OCI-LY1 (cell line): ENCODE data around the gene ZNF579.
"Not testable (repeated sequence)": the region's sequence is repeated elsewhere in the genome, so short reads cannot be mapped to it uniquely, and the experiment has no call there.

Experiments
- H2AFZ ChIP-seq: fragments of 200-600 bp; sonication (generic), shearing (Covaris generic); 2 replicates; pipeline ENCODE4 v1.6.0; 2014; ENCODE audit warnings: antibody characterized with exemption, mild to moderate bottlenecking, low read length
- H3F3A ChIP-seq: fragments of 200-600 bp; sonication (generic), shearing (Covaris generic); 2 replicates; pipeline ENCODE4 v1.6.0; 2014; ENCODE audit warnings: mild to moderate bottlenecking, antibody characterized with exemption, low read length, moderate library complexity; ENCODE audit not compliant: insufficient read depth
- H3K27ac ChIP-seq: fragments of 200-600 bp; sonication (generic); 2 replicates; pipeline ENCODE4 v1.5.1; 2014; ENCODE audit warnings: low read length, mixed run types, mild to moderate bottlenecking, low read depth; ENCODE audit not compliant: poor library complexity, severe bottlenecking
- H3K27me3 ChIP-seq: fragments of 200-600 bp; sonication (generic); 2 replicates; pipeline ENCODE4 v1.6.0; 2014; ENCODE audit warnings: antibody characterized with exemption, mild to moderate bottlenecking, low read length, moderate library complexity; ENCODE audit not compliant: insufficient read depth
- H3K36me3 ChIP-seq: fragments of 200-600 bp; sonication (generic); 2 replicates; pipeline ENCODE4 v1.6.1; 2014; ENCODE audit warnings: mild to moderate bottlenecking, antibody characterized with exemption, low read length, moderate library complexity, mixed read lengths; ENCODE audit not compliant: insufficient read depth
- H3K4me1 ChIP-seq: fragments of 200-600 bp; sonication (generic); 2 replicates; pipeline ENCODE4 v1.5.1; 2014; ENCODE audit warnings: mild to moderate bottlenecking, low read length, moderate library complexity; ENCODE audit not compliant: insufficient read depth, severe bottlenecking
- H3K4me2 ChIP-seq: fragments of 200-600 bp; sonication (generic), shearing (Covaris generic); 2 replicates; pipeline ENCODE4 v1.6.1; 2014; ENCODE audit warnings: low read length
- H3K4me3 ChIP-seq: fragments of 200-600 bp; sonication (generic); 2 replicates; pipeline ENCODE4 v1.5.1; 2014; ENCODE audit warnings: low read length, low read depth, mild to moderate bottlenecking, mixed read lengths; ENCODE audit not compliant: poor library complexity, severe bottlenecking
- H3K79me2 ChIP-seq: fragments of 200-600 bp; shearing (Covaris generic); 2 replicates; pipeline ENCODE4 v1.6.1; 2016; ENCODE audit warnings: mixed run types, low read length, mixed read lengths; ENCODE audit not compliant: insufficient read depth
- H3K9ac ChIP-seq: fragments of 200-600 bp; sonication (generic), shearing (Covaris generic); 2 replicates; pipeline ENCODE4 v1.6.1; 2014; ENCODE audit warnings: mild to moderate bottlenecking, low read length, mixed read lengths
- H3K9me2 ChIP-seq: fragments of 200-600 bp; sonication (generic), shearing (Covaris generic); 2 replicates; pipeline ENCODE4 v1.6.1; 2014; ENCODE audit warnings: low read depth, mild to moderate bottlenecking, low read length, mixed read lengths
- H3K9me3 ChIP-seq: fragments of 200-600 bp; shearing (Covaris generic); 2 replicates; pipeline ENCODE4 v1.6.1; 2014; ENCODE audit warnings: low read length, mixed read lengths
- H4K20me1 ChIP-seq: fragments of 200-600 bp; sonication (generic), shearing (Covaris generic); 2 replicates; pipeline ENCODE4 v1.6.0; 2016; ENCODE audit warnings: mild to moderate bottlenecking, low read length; ENCODE audit not compliant: insufficient read depth
- EZH2 ChIP-seq: fragments of 200-600 bp; sonication (generic), shearing (Covaris generic); IDR thresholded peaks from 2 replicates; pipeline ENCODE4 v1.8.0; 2017; ENCODE audit warnings: borderline replicate concordance, mixed run types, mild to moderate bottlenecking, antibody characterized with exemption, low read length, moderate library complexity, mixed read lengths
- TF ChIP-seq, protein P1 (sequence below): fragments of 200-600 bp; sonication (generic), shearing (Covaris generic); IDR thresholded peaks from 2 replicates; pipeline ENCODE4 v1.5.1; 2017; ENCODE audit warnings: mild to moderate bottlenecking, antibody characterized with exemption, low read length, moderate library complexity, mixed read lengths

Gene ZNF579

DNA sequence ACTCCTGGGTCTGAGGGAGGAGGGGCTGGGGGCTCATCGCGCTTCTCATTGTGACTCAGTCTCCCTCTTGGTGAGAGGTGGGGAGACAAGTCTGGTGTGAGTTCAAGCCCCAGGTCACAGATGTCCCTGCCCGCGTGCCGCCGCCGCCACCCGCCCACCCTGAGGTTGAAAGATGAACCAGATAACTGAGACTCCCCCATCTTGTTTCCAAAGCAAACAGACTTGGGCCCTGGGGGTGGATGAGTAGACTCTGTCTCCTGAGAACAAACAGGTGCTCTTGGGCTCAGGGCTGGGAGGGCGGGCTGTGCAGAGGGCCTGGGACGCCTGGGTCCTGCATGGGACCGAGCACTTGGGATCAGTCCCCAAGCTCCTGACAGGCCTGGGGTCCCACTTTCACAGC is 44.3 kb downstream of the ZNF579 start:
- no peaks in the 10 kb centered on the region for H3K9me3 ChIP-seq
- no peak for TF ChIP-seq EZH2
- no peak overlapping the region for H3K27ac ChIP-seq
- H3K9ac ChIP-seq = no peak overlapping the region
- H2AFZ ChIP-seq = no peak overlapping the region
- no peaks in the 10 kb centered on the region for H3F3A ChIP-seq
- H3K79me2 ChIP-seq = no peaks in the 10 kb centered on the region
- no peak overlapping the region for H3K4me2 ChIP-seq
- H3K27me3 ChIP-seq = no peaks in the 10 kb centered on the region
- no peak overlapping the region for H3K4me3 ChIP-seq
- no peaks in the 10 kb centered on the region for H3K9me2 ChIP-seq
- H4K20me1 ChIP-seq = no peaks in the 10 kb centered on the region
- H3K36me3 ChIP-seq = no peaks in the 10 kb centered on the region
- no peaks in the 10 kb centered on the region for H3K4me1 ChIP-seq

DNA sequence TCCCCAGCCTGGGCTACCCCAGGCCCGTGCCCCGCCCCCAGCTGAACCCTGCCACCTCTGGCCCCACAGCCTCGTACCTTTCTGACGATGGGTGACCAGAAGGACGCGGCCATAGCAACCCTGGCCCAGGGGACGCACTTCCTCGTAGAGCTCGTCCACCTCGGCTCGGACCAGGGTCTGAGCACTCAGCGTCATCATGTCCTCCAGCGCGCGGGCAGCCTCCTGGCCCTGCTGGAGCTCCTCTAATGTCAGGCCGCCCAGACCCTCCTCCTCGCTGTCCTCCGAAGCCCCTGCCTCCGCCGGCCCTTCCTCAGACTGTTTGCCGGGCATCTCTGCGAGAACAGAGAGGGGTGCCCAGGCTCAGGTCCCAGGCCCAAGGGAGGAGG is 44.7 kb downstream of the ZNF579 start:
- Histone ChIP-seq H3K27me3 (no peaks in the 10 kb centered on the region), H4K20me1 (no peaks in the 10 kb centered on the region), H3K4me3 (no peak overlapping the region), H3F3A (no peaks in the 10 kb centered on the region), H3K9ac (no peak overlapping the region), H3K79me2 (no peaks in the 10 kb centered on the region), H3K4me1 (no peaks in the 10 kb centered on the region), H3K27ac (no peak overlapping the region), H3K36me3 (no peaks in the 10 kb centered on the region), H3K4me2 (no peak overlapping the region), H3K9me3 (no peaks in the 10 kb centered on the region), H3K9me2 (no peaks in the 10 kb centered on the region), H2AFZ (no peak overlapping the region)
- TF ChIP-seq, protein P1, sequence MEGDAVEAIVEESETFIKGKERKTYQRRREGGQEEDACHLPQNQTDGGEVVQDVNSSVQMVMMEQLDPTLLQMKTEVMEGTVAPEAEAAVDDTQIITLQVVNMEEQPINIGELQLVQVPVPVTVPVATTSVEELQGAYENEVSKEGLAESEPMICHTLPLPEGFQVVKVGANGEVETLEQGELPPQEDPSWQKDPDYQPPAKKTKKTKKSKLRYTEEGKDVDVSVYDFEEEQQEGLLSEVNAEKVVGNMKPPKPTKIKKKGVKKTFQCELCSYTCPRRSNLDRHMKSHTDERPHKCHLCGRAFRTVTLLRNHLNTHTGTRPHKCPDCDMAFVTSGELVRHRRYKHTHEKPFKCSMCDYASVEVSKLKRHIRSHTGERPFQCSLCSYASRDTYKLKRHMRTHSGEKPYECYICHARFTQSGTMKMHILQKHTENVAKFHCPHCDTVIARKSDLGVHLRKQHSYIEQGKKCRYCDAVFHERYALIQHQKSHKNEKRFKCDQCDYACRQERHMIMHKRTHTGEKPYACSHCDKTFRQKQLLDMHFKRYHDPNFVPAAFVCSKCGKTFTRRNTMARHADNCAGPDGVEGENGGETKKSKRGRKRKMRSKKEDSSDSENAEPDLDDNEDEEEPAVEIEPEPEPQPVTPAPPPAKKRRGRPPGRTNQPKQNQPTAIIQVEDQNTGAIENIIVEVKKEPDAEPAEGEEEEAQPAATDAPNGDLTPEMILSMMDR = no peak
- TF ChIP-seq EZH2 = no peak

DNA sequence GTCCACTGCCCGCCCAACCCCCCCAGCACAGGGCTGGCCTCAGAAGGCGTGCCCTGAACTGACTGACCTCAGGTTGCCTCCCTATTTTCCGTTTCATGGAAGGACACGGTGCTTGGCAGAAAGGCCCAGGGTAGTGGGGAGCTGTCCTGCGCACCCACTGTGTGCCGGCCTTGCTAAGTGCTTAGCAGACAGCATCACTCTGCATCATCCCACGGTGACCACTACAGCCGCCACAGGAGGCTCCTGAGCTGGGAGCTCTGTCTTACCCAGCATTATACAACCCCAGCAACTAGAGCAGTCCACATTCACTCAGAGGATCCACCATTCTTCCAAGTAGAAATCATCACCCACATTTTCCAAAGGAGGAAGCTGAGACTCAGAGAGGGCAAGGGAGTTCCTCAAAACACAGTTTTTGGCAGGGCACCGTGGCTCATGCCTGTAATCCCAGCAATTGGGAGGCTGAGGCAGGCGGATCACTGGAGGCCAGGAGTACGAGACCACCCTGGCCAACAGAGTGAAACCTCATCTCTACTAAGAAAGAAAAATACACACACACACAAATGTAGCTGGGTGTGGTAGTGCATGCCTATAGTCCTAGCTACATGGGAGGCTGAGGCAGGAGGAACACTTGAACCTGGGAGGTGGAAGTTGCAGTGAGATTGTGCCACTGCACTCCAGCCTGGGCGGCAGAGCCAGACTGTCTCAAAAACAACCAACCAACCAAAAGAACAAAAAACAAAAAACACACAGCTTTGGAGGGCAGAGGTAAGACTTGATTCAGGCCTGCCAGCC is 45.3 kb downstream of the ZNF579 start:
- no peaks in the 10 kb centered on the region for H3K9me2 ChIP-seq
- no peaks in the 10 kb centered on the region for H3K9me3 ChIP-seq
- H2AFZ ChIP-seq = no peak overlapping the region
- no peak overlapping the region for H3K4me2 ChIP-seq
- H3K27me3 ChIP-seq = no peaks in the 10 kb centered on the region
- no peaks in the 10 kb centered on the region for H3K79me2 ChIP-seq
- no peak overlapping the region for H3K4me3 ChIP-seq
- H3K27ac ChIP-seq = no peak overlapping the region
- TF ChIP-seq, protein P1 = no peak
- no peak overlapping the region for H3K9ac ChIP-seq
- H4K20me1 ChIP-seq = no peaks in the 10 kb centered on the region
- no peaks in the 10 kb centered on the region for H3K36me3 ChIP-seq
- H3F3A ChIP-seq = no peaks in the 10 kb centered on the region
- H3K4me1 ChIP-seq = no peaks in the 10 kb centered on the region

DNA sequence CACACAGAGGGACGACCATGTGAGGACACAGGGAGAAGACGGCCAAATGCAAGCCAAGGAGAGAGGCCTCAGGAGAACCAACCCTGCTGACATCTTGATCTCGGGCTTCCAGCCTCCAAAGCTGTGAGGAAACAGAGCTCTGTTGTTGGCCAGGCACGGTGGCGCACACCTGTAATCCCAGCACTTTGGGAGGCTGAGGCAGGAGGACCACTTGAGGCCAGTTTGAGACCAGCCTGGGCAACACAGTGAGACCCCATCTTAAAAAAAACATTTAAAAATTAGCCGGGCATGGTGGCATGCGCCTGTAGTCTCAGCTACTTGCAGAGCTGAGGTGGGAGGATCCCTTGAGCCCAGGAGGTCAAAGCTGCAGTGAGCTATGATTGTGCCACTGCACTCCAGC is 46.4 kb downstream of the ZNF579 start:
- H3K9me3 ChIP-seq, H3K27me3 ChIP-seq, H3K4me2 ChIP-seq, H3K9me2 ChIP-seq, H3K79me2 ChIP-seq, H3K36me3 ChIP-seq, H3K27ac ChIP-seq, H2AFZ ChIP-seq, H3K4me3 ChIP-seq, H3K4me1 ChIP-seq, H3K9ac ChIP-seq, H4K20me1 ChIP-seq, H3F3A ChIP-seq: not testable (repeated sequence)
